Measurements from ENCODE around the gene TP53I3.
"Not testable (repeated sequence)": the region's sequence is repeated elsewhere in the genome, so short reads cannot be mapped to it uniquely, and the experiment has no call there.

Gene TP53I3

GRCh38 chr2:24095171-24095677, 10.6 kb upstream of the TP53I3 start:
- DNase-seq, result not testable (repeated sequence)

GRCh38 chr2:24093270-24093669, 8.6 kb upstream of the TP53I3 start:
- not testable (repeated sequence) for DNase-seq

- DNase-seq, result no peak
Observed at GRCh38 chr2:24088821-24089359, 4.3 kb upstream of the TP53I3 start.

GRCh38 chr2:24087032-24087431, 2.4 kb upstream of the TP53I3 start:
- DNase-seq, result no peak

- DNase-seq, result no peak
Observed at GRCh38 chr2:24086241-24086640, 1.6 kb upstream of the TP53I3 start.

- DNase-seq, result no peak
Observed at GRCh38 chr2:24085200-24085489, 511 bp upstream of the TP53I3 start.

GRCh38 chr2:24083567-24084385, 858 bp downstream of the TP53I3 start:
- peak; percentile 61 for DNase-seq

GRCh38 chr2:24082787-24083566, 1.7 kb downstream of the TP53I3 start:
- no peak for DNase-seq

- DNase-seq, result no peak
Observed at GRCh38 chr2:24080701-24081100, 3.9 kb downstream of the TP53I3 start.

GRCh38 chr2:24077879-24078278, 6.8 kb downstream of the TP53I3 start:
- DNase-seq, result no peak

GRCh38 chr2:24077535-24077877, 7.1 kb downstream of the TP53I3 start:
- DNase-seq, result no peak

- no peak for DNase-seq
Observed at GRCh38 chr2:24076849-24077534, 7.6 kb downstream of the TP53I3 start.

GRCh38 chr2:24075915-24076848, 8.5 kb downstream of the TP53I3 start, which contains the start of gene SF3B6:
Gene SF3B6 (minus strand): TSS chr2:24076326. CDS start chr2:24076229, 97 bp downstream.
- DNase-seq, result peak; percentile 100

- DNase-seq, result no peak
Observed at GRCh38 chr2:24075259-24075658, 9.4 kb downstream of the TP53I3 start.

GRCh38 chr2:24073816-24074215, 10.8 kb downstream of the TP53I3 start:
- DNase-seq, result no peak

- DNase-seq, result no peak
Observed at GRCh38 chr2:24072259-24072658, 12.4 kb downstream of the TP53I3 start.

- no peak for DNase-seq
Observed at GRCh38 chr2:24065341-24065740, 19.3 kb downstream of the TP53I3 start.

GRCh38 chr2:24058564-24059271, 25.9 kb downstream of the TP53I3 start:
- DNase-seq, result no peak

GRCh38 chr2:24055750-24056149, 28.9 kb downstream of the TP53I3 start:
- no peak for DNase-seq

GRCh38 chr2:24054366-24055010, 30.1 kb downstream of the TP53I3 start:
- DNase-seq, result no peak

GRCh38 chr2:24052951-24053350, 31.7 kb downstream of the TP53I3 start:
- DNase-seq, result no peak
